K562 (cell line): Measurements from ENCODE around the gene VAT1L. TPM values are rescaled to one million over a fixed set of nuclear protein-coding genes. Genes with fewer than 3 reads are reported as not detected.

Experiments
- ATAC-seq: fragments of 200-7000 bp; cut with Tn5 transposase; 3 replicates; pipeline ENCODE4 v1.9.1; 2020; ENCODE audit warnings: moderate library complexity
- BruUV-seq: library from RNA; stranded (reverse); fragments of 400-500 nt; replicated peaks from 2 replicates; lab custom pipeline; 2021; lab: Mats Ljungman, UMichigan
- CTCF ChIA-PET: fragments of 300-600 bp; formaldehyde crosslinking; extraction: SDS; loops from one replicate; lab custom pipeline; 2021; ENCODE audit warnings: low intra/inter-chr PET ratio; lab: Yijun Ruan, JAX
- POLR2A ChIA-PET: fragments of 300-600, 350-650 bp; sonication (Branson Sonifier 250); formaldehyde crosslinking; extraction: SDS; loops from one replicate; lab custom pipeline; 2021; ENCODE audit warnings: antibody characterized with exemption, inconsistent platforms; lab: Yijun Ruan, JAX
- DNase-seq, 4 experiments: peaks; one replicate each; pipeline versions ENCODE4 v3.0.0 to v3.0.0-alpha.2; 2011 to 2018; ENCODE audit warnings: low spot score in 3 of 4, mixed read lengths in 3 of 4; ENCODE audit errors: extremely low read depth in 1 of 4
- FAIRE-seq: peaks from 2 replicates; lab custom pipeline; 2011; peaks lifted over from hg19 to GRCh38; lab: Jason Lieb, UNC
- H2AFZ ChIP-seq: 2 replicates; pipeline ENCODE4 v1.6.0; 2011; ENCODE audit warnings: low read depth, low read length, control low read depth, inconsistent platforms
- H3K27ac ChIP-seq: fragments of 200-600 bp; 3 replicates; pipeline ENCODE4 v1.8.0; 2011; ENCODE audit warnings: low read depth, mild to moderate bottlenecking, control low read depth, inconsistent platforms, low read length, moderate library complexity, mixed read lengths; ENCODE audit errors: extremely low read depth
- H3K27me3 ChIP-seq, 2 experiments: fragments of 300-600 bp in 1 of 2; 2 replicates in 1 of 2; 3 replicates in 1 of 2; pipeline versions ENCODE4 v1.6.0 to v1.8.0; 2011; ENCODE audit warnings: inconsistent platforms in 2 of 2, low read length in 2 of 2, mild to moderate bottlenecking in 1 of 2, mixed read lengths in 1 of 2, moderate library complexity in 1 of 2; ENCODE audit not compliant: control insufficient read depth in 2 of 2, insufficient read depth in 2 of 2
- H3K36me3 ChIP-seq: fragments of 300-600 bp; 3 replicates; pipeline ENCODE4 v1.8.0; 2011; ENCODE audit warnings: mild to moderate bottlenecking, low read length, inconsistent platforms; ENCODE audit not compliant: control insufficient read depth, insufficient read depth
- H3K4me1 ChIP-seq, 2 experiments: fragments of 200-600 bp in 1 of 2; replicated peaks in 1 of 2; 2 replicates in 1 of 2; 3 replicates in 1 of 2; pipeline versions ENCODE4 v1.5.1 to v1.8.0; 2011; ENCODE audit warnings: inconsistent platforms in 2 of 2, low read length in 2 of 2, mild to moderate bottlenecking in 1 of 2, mixed read lengths in 1 of 2, moderate library complexity in 1 of 2; ENCODE audit not compliant: control insufficient read depth in 2 of 2, insufficient read depth in 2 of 2
- H3K4me2 ChIP-seq: 2 replicates; pipeline ENCODE4 v1.6.1; 2011; ENCODE audit warnings: low read length, control low read depth, inconsistent platforms, mixed read lengths; ENCODE audit not compliant: insufficient read depth
- H3K4me3 ChIP-seq: fragments of 200-600 bp; sonication (generic), shearing (Covaris generic); 2 replicates; pipeline ENCODE4 v1.5.1; 2016; ENCODE audit warnings: control low read depth, inconsistent platforms
- H3K79me2 ChIP-seq: fragments of 200-600 bp; 3 replicates; pipeline ENCODE4 v1.8.0; 2011; ENCODE audit warnings: low read length, inconsistent platforms; ENCODE audit not compliant: control insufficient read depth, insufficient read depth
- H3K9ac ChIP-seq, 2 experiments: 2 replicates each; pipeline versions ENCODE4 v1.6.0 to v1.6.1; 2011; ENCODE audit warnings: low read depth in 2 of 2, low read length in 2 of 2, control low read depth in 1 of 2, inconsistent platforms in 1 of 2, mild to moderate bottlenecking in 1 of 2, mixed read lengths in 1 of 2; ENCODE audit not compliant: insufficient read depth in 1 of 2
- H3K9me1 ChIP-seq: one replicate; pipeline ENCODE4 v1.6.0; 2011; ENCODE audit warnings: inconsistent platforms, mild to moderate bottlenecking, low read length, moderate library complexity; ENCODE audit not compliant: control insufficient read depth, insufficient read depth
- H3K9me3 ChIP-seq: replicated peaks from 2 replicates; pipeline ENCODE4 v1.5.1; 2011; ENCODE audit warnings: low read depth, low read length, inconsistent platforms; ENCODE audit not compliant: control insufficient read depth, insufficient read depth
- H4K20me1 ChIP-seq: replicated peaks from 2 replicates; pipeline ENCODE4 v1.6.1; 2011; ENCODE audit warnings: low read length, inconsistent platforms, mixed read lengths; ENCODE audit not compliant: control insufficient read depth, insufficient read depth
- CSDE1 ChIP-seq, 2 experiments: fragments of 450-650 bp; IDR thresholded peaks; 2 replicates each; pipeline ENCODE4 v1.6.1; 2016; ENCODE audit warnings: mild to moderate bottlenecking in 1 of 2
- ETV5 ChIP-seq: sonication (generic); formaldehyde crosslinking; IDR thresholded peaks from 2 replicates; pipeline ENCODE4 v1.4.0; 2020; ENCODE audit warnings: low read depth, mild to moderate bottlenecking, missing genetic modification reagents
- LARP7 ChIP-seq: fragments of 450-650 bp; IDR thresholded peaks from 2 replicates; pipeline ENCODE4 v1.6.1; 2016
- TRIM28 ChIP-seq: fragments of 450-650 bp; IDR thresholded peaks from 2 replicates; pipeline ENCODE4 v1.6.1; 2017
- WGBS: fragments of 100-300 bp; shearing (Covaris generic); methylation state at CpG from one replicate; pipeline ENCODE4 v1.1.6; 2016; ENCODE audit warnings: low coverage, mixed read lengths; ENCODE audit not compliant: insufficient coverage; ENCODE audit errors: missing lambda C conversion rate; 5-methylcytosine and 5-hydroxymethylcytosine counted together
- in situ Hi-C: fragments of 300-500 bp; cut with MboI; formaldehyde crosslinking; loops from 4 replicates; pipeline ENCODE4 v1.15.0; 2018; ENCODE audit warnings: inconsistent platforms, mixed read lengths
- intact Hi-C: fragments of 100-400 bp; cut with micrococcal nuclease; formaldehyde crosslinking; loops from 2 replicates; pipeline ENCODE4 v1.14.2; 2022
- polyA plus RNA-seq, 8 experiments: library from polyadenylated mRNA; depleted of rRNA in 4 of 8; stranded (reverse) in 5 of 8; unstranded in 3 of 8; fragments of >200 nt; fragmentation: Nextera tagmentation in 2 of 8; fragmentation: Illumina TruSeq in 1 of 8; extraction: Ambion mirVana in 2 of 8; extraction: Trizol in 1 of 8; gene quantifications; 2 replicates each; pipeline versions ENCODE4 v1.2.1 to v1.2.3, GENCODE V29; 2011 to 2014; ENCODE audit warnings: inconsistent platforms in 1 of 8, missing spikeins in 1 of 8
- total RNA-seq, 7 experiments: library from RNA; depleted of rRNA in 6 of 7; stranded (reverse); fragments of >200 nt in 6 of 7; fragmentation: Illumina TruSeq in 2 of 7; extraction: Trizol in 2 of 7; gene quantifications; 2 replicates each; pipeline versions ENCODE4 v1.2.1 to v1.2.3, GENCODE V29; 2011 to 2021; ENCODE audit warnings: low replicate concordance in 1 of 7
- TF ChIP-seq, protein P1 (sequence below): IDR thresholded peaks from 2 replicates; pipeline ENCODE4 v1.6.1; 2011; ENCODE audit not compliant: insufficient read length; ENCODE audit errors: extremely low read depth
- TF ChIP-seq, protein P2 (sequence below): fragments of 450-650 bp; formaldehyde crosslinking; IDR thresholded peaks from 2 replicates; pipeline ENCODE4 v1.4.0; 2020; ENCODE audit warnings: mild to moderate bottlenecking, mixed read lengths

VAT1L gene
- total and polyA plus RNA-seq, 9 of the 15 experiments (the other 6 are each of a cell fraction or from before 2014, with no cell fraction given) = 0.01 TPM; not detected in 8

DNA sequence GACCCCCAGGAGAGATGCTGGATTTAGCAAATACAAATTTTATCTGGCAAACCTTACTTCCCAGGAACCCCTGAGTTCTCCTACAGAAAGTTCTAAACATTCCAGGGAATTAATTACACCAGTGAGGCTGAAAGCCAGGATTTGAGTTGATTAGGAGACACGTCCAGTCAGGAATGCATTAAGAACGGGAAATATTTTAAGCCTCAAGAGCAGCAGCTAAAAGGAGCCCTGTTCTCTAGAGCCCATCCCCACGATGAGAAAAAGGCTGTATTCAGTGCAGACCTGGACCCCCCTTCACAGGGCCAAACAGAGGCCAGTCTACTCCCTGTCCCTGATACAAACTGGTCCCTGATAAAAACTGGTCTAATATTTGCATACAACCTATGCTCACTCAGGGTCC, 55.0 kb downstream of the VAT1L start:
- Histone ChIP-seq H4K20me1 (peaks cover 1% of the 10 kb centered on the region; the same call in 1 of the 2 replicates), H3K27ac (no peak overlapping the region), H3K27me3 (peaks cover under 1 to 14% of the 10 kb centered on the region in 2 experiments; a peak in 3 of 5 replicates), H3K9me3 (no peaks in the 10 kb centered on the region), H3K9ac (no peak overlapping the region), H3K36me3 (no peaks in the 10 kb centered on the region), H3K4me3 (no peak overlapping the region), H2AFZ (no peak overlapping the region), H3K9me1 (no peaks in the 10 kb centered on the region), H3K4me2 (no peak overlapping the region), H3K4me1 (no peaks in the 10 kb centered on the region), H3K79me2 (no peaks in the 10 kb centered on the region)
- no peak for ATAC-seq
- CTCF ChIA-PET = no interaction called here
- in situ Hi-C loops = no loop called here
- no peak for DNase-seq
- TF ChIP-seq, protein P1, sequence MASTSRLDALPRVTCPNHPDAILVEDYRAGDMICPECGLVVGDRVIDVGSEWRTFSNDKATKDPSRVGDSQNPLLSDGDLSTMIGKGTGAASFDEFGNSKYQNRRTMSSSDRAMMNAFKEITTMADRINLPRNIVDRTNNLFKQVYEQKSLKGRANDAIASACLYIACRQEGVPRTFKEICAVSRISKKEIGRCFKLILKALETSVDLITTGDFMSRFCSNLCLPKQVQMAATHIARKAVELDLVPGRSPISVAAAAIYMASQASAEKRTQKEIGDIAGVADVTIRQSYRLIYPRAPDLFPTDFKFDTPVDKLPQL = no peak
- TF ChIP-seq LARP7 = no peak
- TF ChIP-seq CSDE1 (IDR thresholded peaks at IDR 0.05) = no peak
- no peak for FAIRE-seq
- intact Hi-C loops = no loop called here
- POLR2A ChIA-PET = interaction anchor here (1.4 kb wide), 1 partner anchor 11 kb away, joined by 3 read pairs; no protein-coding TSS in a partner anchor
- no TSS peak for BruUV-seq
- 0% methylated on average over 3 of the region's 3 CpGs for WGBS

DNA sequence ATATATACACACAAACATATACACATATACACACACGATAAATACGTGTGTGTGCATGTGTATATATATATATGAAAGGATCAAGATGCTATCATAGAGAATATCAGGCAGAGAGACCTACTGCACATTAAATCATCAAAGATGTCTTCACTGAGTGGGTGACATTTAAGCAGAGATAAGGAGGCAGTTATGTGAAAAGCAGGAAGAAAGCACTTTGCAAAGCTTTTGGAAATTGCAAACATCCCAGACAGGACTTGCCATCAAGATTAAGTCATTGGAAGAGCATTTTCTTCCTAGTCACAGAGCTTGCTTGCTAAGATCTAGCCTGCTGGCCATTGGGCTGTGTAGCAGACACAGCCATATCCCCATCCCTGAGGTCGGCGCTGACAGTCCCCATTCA, 56.4 kb downstream of the VAT1L start:
- H3K4me1 ChIP-seq = no peaks in the 10 kb centered on the region
- peaks cover 0 to 11% of the 10 kb centered on the region in 2 experiments; a peak in 2 of 5 replicates for H3K27me3 ChIP-seq
- no peaks in the 10 kb centered on the region; the same call in 1 of the 2 replicates for H4K20me1 ChIP-seq
- WGBS = 0% methylated on average over 4 of the region's 4 CpGs
- no peak overlapping the region for H3K9ac ChIP-seq
- no peaks in the 10 kb centered on the region for H3K79me2 ChIP-seq
- in situ Hi-C loops = no loop called here
- CTCF ChIA-PET = no interaction called here
- no peak for FAIRE-seq
- H3K9me1 ChIP-seq = no peaks in the 10 kb centered on the region
- no peak for ATAC-seq
- POLR2A ChIA-PET = interaction anchor here (1.4 kb wide), 1 partner anchor 13 kb away, joined by 3 read pairs; no protein-coding TSS in a partner anchor
- H3K36me3 ChIP-seq = no peaks in the 10 kb centered on the region
- H3K4me3 ChIP-seq = no peak overlapping the region
- DNase-seq = no peak
- no peaks in the 10 kb centered on the region for H3K9me3 ChIP-seq
- intact Hi-C loops = no loop called here
- no peak overlapping the region for H3K27ac ChIP-seq
- no peak overlapping the region for H2AFZ ChIP-seq
- BruUV-seq = no TSS peak
- no peak overlapping the region for H3K4me2 ChIP-seq
- TF ChIP-seq, protein P2, sequence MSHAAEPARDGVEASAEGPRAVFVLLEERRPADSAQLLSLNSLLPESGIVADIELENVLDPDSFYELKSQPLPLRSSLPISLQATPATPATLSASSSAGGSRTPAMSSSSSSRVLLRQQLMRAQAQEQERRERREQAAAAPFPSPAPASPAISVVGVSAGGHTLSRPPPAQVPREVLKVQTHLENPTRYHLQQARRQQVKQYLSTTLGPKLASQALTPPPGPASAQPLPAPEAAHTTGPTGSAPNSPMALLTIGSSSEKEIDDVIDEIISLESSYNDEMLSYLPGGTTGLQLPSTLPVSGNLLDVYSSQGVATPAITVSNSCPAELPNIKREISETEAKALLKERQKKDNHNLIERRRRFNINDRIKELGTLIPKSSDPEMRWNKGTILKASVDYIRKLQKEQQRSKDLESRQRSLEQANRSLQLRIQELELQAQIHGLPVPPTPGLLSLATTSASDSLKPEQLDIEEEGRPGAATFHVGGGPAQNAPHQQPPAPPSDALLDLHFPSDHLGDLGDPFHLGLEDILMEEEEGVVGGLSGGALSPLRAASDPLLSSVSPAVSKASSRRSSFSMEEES (CRISPR knock-in tag) = no peak
- TF ChIP-seq ETV5 (CRISPR knock-in tag) = no peak
- TF ChIP-seq TRIM28 = no peak
